GM13976 (cell line): Measurements from ENCODE around the gene ICA1.

ENCODE experiments used
- DNase-seq: peaks from one replicate; pipeline ENCODE4 v3.0.0; 2012; ENCODE audit warnings: low spot score
- CTCF ChIP-seq: IDR thresholded peaks from 2 replicates; pipeline ENCODE4 v1.5.1; 2012; ENCODE audit warnings: borderline replicate concordance, mild to moderate bottlenecking; ENCODE audit not compliant: insufficient read depth; ENCODE audit errors: extremely low read depth, missing control alignments, control extremely low read depth
- in situ Hi-C: fragments of 300-500 bp; cut with MboI; formaldehyde crosslinking; loops from one replicate; pipeline ENCODE4 v1.12.0; 2022; ENCODE audit warnings: low sequenced_read_pairs, mixed read lengths, inconsistent platforms; ENCODE audit not compliant: unreplicated experiment

Gene ICA1

GRCh38 chr7:8162181-8162580 is 99.8 kb downstream of the ICA1 start:
- TF ChIP-seq CTCF, result no peak
- in situ Hi-C loops, result no loop called here
- no peak for DNase-seq

DNA sequence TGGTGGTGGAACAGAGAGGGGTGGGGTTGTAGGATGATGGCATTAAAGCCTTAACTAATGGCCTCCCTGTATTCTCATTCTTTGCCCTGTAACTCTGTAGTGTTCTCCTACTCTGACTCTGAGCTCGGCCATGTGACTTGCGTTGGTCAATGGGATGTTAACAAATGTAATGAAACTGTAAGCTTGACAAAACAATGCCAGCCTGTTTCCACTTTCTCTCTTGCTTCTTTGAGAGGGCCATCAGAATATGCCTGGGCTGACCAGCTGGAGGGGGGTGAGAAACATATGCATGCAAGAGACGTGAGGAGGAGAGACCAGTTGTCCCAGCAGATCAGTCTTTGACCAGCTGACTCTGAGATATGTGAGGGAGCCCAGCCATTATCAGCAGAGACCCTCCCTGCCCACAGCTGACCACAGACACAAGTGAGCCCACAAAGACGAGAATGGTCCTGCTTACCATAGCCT is 100.6 kb downstream of the ICA1 start:
- TF ChIP-seq CTCF, result no peak
- no peak for DNase-seq
- in situ Hi-C loops, result no loop called here

- no peak for DNase-seq
- in situ Hi-C loops, result no loop called here
- no peak for TF ChIP-seq CTCF
These were observed 101.1 kb downstream of the ICA1 start for GRCh38 chr7:8160779-8161345.

- no peak for DNase-seq
- TF ChIP-seq CTCF, result no peak
- in situ Hi-C loops, result no loop called here
These were observed 101.7 kb downstream of the ICA1 start for GRCh38 chr7:8160250-8160649.

GRCh38 chr7:8159595-8159994 is 102.4 kb downstream of the ICA1 start:
- no peak for TF ChIP-seq CTCF
- no peak for DNase-seq
- in situ Hi-C loops, result no loop called here

DNA sequence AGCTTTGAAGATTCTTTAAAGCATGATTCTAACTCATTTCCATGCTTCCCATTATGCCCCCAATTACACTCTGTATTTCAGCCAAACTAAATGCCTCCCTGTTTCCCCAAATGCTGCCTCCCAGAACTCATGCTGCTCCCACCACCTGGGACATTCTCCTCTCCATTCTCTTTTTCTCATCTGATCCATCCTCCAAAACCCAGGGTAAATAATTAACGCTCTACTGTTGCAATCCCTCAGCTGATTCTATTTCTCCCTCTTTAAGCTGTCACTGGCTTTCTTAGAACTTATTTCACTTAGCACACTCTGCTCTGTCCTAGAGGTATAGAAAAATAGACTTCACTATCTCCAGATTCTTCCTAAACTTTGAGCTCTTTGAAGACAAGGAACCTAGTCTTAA is 104.7 kb downstream of the ICA1 start:
- no peak for TF ChIP-seq CTCF
- DNase-seq, result no peak
- in situ Hi-C loops, result no loop called here

GRCh38 chr7:8155836-8156235 is 106.1 kb downstream of the ICA1 start:
- no peak for TF ChIP-seq CTCF
- DNase-seq, result no peak
- in situ Hi-C loops, result no loop called here
